HG02623 (cell line): Measurements from ENCODE around the gene CFAP251.

Source experiments
- ATAC-seq: cut with Tn5 transposase; IDR thresholded peaks from one replicate; pipeline ENCODE4 v1.9.1; 2021; ENCODE audit warnings: moderate library complexity; ENCODE audit not compliant: unreplicated experiment

CFAP251 gene

GRCh38 chr12:121939992-121940766, 21.8 kb downstream of the CFAP251 start:
- ATAC-seq, result no peak

- no peak for ATAC-seq
Observed at GRCh38 chr12:121942145-121942718, 23.8 kb downstream of the CFAP251 start.

- ATAC-seq, result no peak
Observed at GRCh38 chr12:121943926-121944325, 25.5 kb downstream of the CFAP251 start.

- ATAC-seq, result no peak
Observed at GRCh38 chr12:121946313-121947025, 28.1 kb downstream of the CFAP251 start.

- ATAC-seq, result no peak
Observed at GRCh38 chr12:121947981-121948380, 29.6 kb downstream of the CFAP251 start.

GRCh38 chr12:121949648-121950397, 31.4 kb downstream of the CFAP251 start:
- ATAC-seq, result no peak

- no peak for ATAC-seq
Observed at GRCh38 chr12:121953117-121953692, 34.8 kb downstream of the CFAP251 start.

GRCh38 chr12:121953695-121954094, 35.3 kb downstream of the CFAP251 start:
- ATAC-seq, result no peak

- no peak for ATAC-seq
Observed at GRCh38 chr12:121955258-121956237, 37.2 kb downstream of the CFAP251 start.

- no peak for ATAC-seq
Observed at GRCh38 chr12:121957861-121958515, 39.6 kb downstream of the CFAP251 start.

- no peak for ATAC-seq
Observed at GRCh38 chr12:121958541-121959240, 40.3 kb downstream of the CFAP251 start.

- no peak for ATAC-seq
Observed at GRCh38 chr12:121960541-121960940, 42.1 kb downstream of the CFAP251 start.

- ATAC-seq, result no peak
Observed at GRCh38 chr12:121961195-121961879, 42.9 kb downstream of the CFAP251 start.

- ATAC-seq, result no peak
Observed at GRCh38 chr12:121963341-121964018, 45.1 kb downstream of the CFAP251 start.

GRCh38 chr12:121964813-121965643, 46.6 kb downstream of the CFAP251 start:
- ATAC-seq, result no peak

GRCh38 chr12:121966959-121967358, 48.6 kb downstream of the CFAP251 start:
- no peak for ATAC-seq

GRCh38 chr12:121968876-121969275, 50.5 kb downstream of the CFAP251 start:
- no peak for ATAC-seq
